Osteocyte (in vitro differentiated cells): ENCODE data around the gene LMNTD2. TPM values are rescaled to one million over a fixed set of nuclear protein-coding genes. Genes with fewer than 3 reads are reported as not detected.

ENCODE experiments used
- DNase-seq: peaks from one replicate; pipeline ENCODE4 v3.0.0; 2021; ENCODE audit warnings: mixed read lengths; ENCODE audit not compliant: unreplicated experiment; ENCODE audit errors: extremely low spot score
- H3K27ac Mint-ChIP-seq: one replicate; pipeline ENCODE4 v1.8.0; 2021; ENCODE audit warnings: mild to moderate bottlenecking, mixed read lengths; ENCODE audit not compliant: unreplicated experiment
- H3K27me3 Mint-ChIP-seq: one replicate; pipeline ENCODE4 v1.8.0; 2021; ENCODE audit warnings: mixed read lengths; ENCODE audit not compliant: unreplicated experiment
- H3K36me3 Mint-ChIP-seq: one replicate; pipeline ENCODE4 v1.8.0; 2021; ENCODE audit warnings: mixed read lengths; ENCODE audit not compliant: unreplicated experiment
- H3K4me1 Mint-ChIP-seq: one replicate; pipeline ENCODE4 v1.8.0; 2021; ENCODE audit warnings: mixed read lengths; ENCODE audit not compliant: unreplicated experiment
- H3K4me3 Mint-ChIP-seq: one replicate; pipeline ENCODE4 v1.8.0; 2021; ENCODE audit warnings: mild to moderate bottlenecking, moderate library complexity, mixed read lengths; ENCODE audit not compliant: unreplicated experiment
- H3K9me3 Mint-ChIP-seq: one replicate; pipeline ENCODE4 v1.8.0; 2021; ENCODE audit warnings: mixed read lengths; ENCODE audit not compliant: unreplicated experiment
- total RNA-seq: library from RNA; stranded (reverse); gene quantifications from 2 replicates; pipeline ENCODE4 v1.2.1, GENCODE V29; 2021
- TF ChIP-seq, protein P1 (sequence below): fragments of 200-600 bp; sonication (generic); IDR thresholded peaks from 2 replicates; pipeline ENCODE4 v1.5.0; 2021; ENCODE audit warnings: antibody characterized with exemption, mild to moderate bottlenecking, moderate library complexity

LMNTD2 gene
- total RNA-seq, 1 donor from 2014 or later, result 6.4 TPM

DNA sequence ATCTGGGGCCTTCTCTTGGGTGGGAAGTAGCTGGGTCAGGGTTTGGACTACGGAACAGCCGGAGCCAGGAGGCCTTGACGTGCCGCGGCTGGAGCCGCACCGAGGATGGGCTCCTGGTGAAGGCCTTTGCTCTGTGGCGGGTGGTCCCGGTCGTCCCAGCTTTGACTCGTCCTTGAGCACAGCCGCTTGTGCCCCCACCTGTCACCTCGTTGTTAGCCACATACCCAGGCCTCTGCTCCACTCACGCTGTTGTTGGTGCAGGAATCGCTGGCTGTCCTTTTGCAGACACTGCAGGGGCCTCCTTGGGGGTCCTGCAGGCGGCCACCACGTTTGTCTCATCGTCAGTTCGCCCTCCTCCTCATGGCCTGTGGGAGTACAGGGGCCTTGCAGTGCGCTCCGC, 32.8 kb upstream of the LMNTD2 start:
- Mint-ChIP-seq H3K4me1 (no peaks in the 10 kb centered on the region), H3K9me3 (no peaks in the 10 kb centered on the region), H3K36me3 (peaks cover 43% of the 10 kb centered on the region), H3K27me3 (no peaks in the 10 kb centered on the region), H3K27ac (no peak overlapping the region), H3K4me3 (no peak overlapping the region)
- TF ChIP-seq, protein P1, sequence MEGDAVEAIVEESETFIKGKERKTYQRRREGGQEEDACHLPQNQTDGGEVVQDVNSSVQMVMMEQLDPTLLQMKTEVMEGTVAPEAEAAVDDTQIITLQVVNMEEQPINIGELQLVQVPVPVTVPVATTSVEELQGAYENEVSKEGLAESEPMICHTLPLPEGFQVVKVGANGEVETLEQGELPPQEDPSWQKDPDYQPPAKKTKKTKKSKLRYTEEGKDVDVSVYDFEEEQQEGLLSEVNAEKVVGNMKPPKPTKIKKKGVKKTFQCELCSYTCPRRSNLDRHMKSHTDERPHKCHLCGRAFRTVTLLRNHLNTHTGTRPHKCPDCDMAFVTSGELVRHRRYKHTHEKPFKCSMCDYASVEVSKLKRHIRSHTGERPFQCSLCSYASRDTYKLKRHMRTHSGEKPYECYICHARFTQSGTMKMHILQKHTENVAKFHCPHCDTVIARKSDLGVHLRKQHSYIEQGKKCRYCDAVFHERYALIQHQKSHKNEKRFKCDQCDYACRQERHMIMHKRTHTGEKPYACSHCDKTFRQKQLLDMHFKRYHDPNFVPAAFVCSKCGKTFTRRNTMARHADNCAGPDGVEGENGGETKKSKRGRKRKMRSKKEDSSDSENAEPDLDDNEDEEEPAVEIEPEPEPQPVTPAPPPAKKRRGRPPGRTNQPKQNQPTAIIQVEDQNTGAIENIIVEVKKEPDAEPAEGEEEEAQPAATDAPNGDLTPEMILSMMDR, result no peak
- no peak for DNase-seq

DNA sequence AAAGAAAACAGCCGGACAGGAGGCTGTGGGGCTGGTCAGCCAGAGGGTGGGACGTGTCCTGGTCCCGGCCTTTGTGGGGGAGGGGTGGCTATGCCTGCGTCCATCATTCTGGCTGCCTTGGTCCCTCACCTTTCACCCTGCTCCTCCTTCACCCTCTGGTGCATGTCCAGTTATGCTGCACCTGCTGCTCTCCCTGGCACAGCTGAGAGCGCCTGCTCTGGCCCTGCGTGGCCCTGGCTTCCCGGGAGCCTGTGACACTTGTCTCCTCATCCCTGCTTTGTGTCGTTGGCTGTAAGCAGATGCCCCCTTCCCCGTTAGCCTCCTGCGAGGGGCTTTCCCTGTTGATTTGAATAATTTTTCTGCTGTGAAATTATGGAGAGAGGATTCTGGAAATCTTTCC, 32.4 kb upstream of the LMNTD2 start:
- DNase-seq, result no peak
- Mint-ChIP-seq H3K27ac (no peak overlapping the region), H3K27me3 (no peaks in the 10 kb centered on the region), H3K9me3 (no peaks in the 10 kb centered on the region), H3K36me3 (peaks cover 43% of the 10 kb centered on the region), H3K4me1 (peaks cover 2% of the 10 kb centered on the region), H3K4me3 (no peak overlapping the region)
- TF ChIP-seq, protein P1, result no peak

DNA sequence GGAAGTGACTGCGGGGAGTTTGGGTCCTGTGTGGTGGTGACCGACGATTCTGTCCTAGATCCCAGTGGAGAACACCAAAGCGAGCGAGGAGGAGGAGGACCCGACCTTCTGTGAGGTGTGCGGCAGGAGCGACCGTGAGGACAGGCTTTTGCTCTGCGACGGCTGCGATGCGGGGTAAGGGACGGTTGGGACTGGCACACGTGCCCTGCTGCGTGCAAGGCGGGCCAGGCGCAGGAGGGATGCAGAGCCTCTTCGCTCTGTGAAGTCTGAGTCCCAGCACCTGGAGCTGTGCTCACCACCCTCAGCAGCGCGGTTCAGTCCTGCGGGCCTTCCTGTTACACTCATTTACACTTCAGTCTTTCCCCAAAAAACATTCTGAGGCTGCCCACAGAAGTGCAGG, 32.0 kb upstream of the LMNTD2 start:
- H3K4me3 Mint-ChIP-seq, result no peak overlapping the region
- no peaks in the 10 kb centered on the region for H3K9me3 Mint-ChIP-seq
- DNase-seq, result no peak
- H3K36me3 Mint-ChIP-seq, result peaks cover 45% of the 10 kb centered on the region
- H3K27ac Mint-ChIP-seq, result no peak overlapping the region
- TF ChIP-seq, protein P1, result no peak
- H3K4me1 Mint-ChIP-seq, result peaks cover 2% of the 10 kb centered on the region
- H3K27me3 Mint-ChIP-seq, result no peaks in the 10 kb centered on the region

DNA sequence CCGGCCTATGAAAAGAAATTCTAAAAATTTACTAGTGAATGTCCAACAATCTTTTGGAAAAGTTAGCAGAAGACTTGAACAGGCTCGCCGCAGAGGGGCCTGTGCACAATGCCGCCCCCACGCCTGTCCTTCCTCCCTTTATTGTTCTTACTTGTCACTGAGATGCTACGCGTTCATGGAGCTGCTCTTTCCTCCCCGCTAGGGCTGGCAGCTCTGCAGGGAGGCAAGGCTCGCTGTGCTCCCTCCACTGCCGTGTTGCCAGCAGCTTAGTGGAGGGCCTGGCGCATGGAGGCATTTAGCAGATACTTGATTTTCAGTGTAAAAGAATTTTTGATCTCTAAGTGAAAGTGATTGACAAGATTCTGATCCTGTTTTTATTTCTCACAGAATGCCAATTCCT, 30.5 kb upstream of the LMNTD2 start:
- no peaks in the 10 kb centered on the region for H3K9me3 Mint-ChIP-seq
- no peak for DNase-seq
- no peak overlapping the region for H3K4me3 Mint-ChIP-seq
- H3K27me3 Mint-ChIP-seq, result no peaks in the 10 kb centered on the region
- peaks cover 2% of the 10 kb centered on the region for H3K4me1 Mint-ChIP-seq
- H3K36me3 Mint-ChIP-seq, result peaks cover 46% of the 10 kb centered on the region
- no peak overlapping the region for H3K27ac Mint-ChIP-seq
- TF ChIP-seq, protein P1, result no peak

DNA sequence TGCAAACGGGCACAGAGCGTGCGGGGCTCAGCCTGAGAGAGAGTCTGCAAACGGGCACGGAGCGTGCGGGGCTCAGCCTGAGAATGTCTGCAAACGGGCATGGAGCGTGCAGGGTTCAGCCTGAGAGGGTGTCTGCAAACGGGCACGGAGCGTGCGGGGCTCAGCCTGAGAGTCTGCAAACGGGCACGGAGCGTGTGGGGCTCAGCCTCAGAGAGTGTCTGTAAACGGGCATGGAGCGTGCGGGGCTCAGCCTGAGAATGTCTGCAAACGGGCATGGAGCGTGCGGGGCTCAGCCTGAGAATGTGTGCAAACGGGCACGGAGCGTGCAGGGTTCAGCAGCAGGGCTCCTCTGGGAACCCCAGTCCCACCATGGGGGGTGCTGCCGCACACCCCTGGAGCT, 29.3 kb upstream of the LMNTD2 start:
- no peak for DNase-seq
- Mint-ChIP-seq H3K4me3 (no peak overlapping the region), H3K27me3 (no peaks in the 10 kb centered on the region), H3K27ac (no peak overlapping the region), H3K36me3 (peaks cover 44% of the 10 kb centered on the region), H3K4me1 (peaks cover 2% of the 10 kb centered on the region), H3K9me3 (no peaks in the 10 kb centered on the region)
- TF ChIP-seq, protein P1, result no peak
